Measurements from ENCODE around the gene IRAG1.

The IRAG1 gene

DNA sequence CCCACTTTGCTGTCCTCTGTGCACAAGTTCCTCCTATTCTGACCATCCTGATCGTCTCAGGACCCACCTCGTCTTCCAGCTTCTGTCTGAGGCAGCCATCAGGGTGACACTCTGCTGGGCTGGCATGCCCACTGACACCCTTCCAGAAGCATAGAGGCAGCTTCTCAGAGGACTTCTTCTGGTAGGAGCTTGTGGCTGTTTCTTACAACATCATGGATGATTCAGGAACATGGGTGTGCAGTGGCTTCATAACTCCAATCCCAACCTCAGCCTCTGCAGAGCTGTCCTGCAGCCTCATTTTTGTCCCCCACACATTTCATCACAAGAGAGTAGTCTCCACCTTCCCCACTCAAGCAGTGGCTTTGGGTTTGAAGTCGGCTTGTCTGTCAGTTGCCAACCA is 36.6 kb upstream of the IRAG1 start:
- TF ChIP-seq NFIC (IDR thresholded peaks at IDR 0.05) = no peak
- TF ChIP-seq CEBPB (IDR thresholded peaks at IDR 0.05) = no peak
- no peak for TF ChIP-seq YY1 (IDR thresholded peaks at IDR 0.05; ENCODE audit: low read depth)
- no peak for TF ChIP-seq ZBTB7A (IDR thresholded peaks at IDR 0.05; ENCODE audit: low read depth)
- TF ChIP-seq FOXM1 (IDR thresholded peaks at IDR 0.05; ENCODE audit: borderline replicate concordance, low read depth) = no peak

DNA sequence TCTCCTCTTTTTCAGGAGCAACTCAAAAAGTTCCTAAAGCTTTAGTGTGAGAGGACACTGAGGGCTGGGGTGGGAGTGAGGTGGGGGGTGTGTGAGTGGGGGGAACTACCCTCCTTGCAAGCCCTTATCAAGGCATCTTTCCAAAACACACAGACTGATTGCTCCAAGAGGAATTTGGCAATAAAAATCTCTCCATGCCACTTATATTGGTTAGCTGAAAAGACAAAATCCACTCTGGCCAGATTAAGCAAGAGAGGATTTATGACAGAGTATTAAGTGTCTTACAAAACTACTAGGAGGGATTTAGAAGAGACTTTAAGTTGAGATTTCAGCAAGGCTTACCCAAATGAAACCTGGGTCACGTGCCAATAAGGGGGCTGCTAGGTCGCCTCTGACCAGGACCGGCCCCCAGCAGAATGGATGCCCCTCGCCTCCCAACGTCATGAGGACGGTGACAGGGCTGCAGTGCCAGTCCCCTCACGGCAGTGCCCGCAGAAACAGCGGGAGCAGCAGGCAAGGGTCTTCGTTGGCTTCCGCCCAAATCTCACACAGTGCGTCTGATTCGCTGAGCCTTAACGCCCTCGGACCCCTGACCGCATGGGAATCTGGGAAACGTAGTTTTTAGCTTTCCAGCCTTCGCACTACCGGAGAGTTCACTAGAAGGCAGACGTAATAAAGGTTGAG is 35.4 kb upstream of the IRAG1 start:
- TF ChIP-seq, protein P1, sequence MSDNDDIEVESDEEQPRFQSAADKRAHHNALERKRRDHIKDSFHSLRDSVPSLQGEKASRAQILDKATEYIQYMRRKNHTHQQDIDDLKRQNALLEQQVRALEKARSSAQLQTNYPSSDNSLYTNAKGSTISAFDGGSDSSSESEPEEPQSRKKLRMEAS (IDR thresholded peaks at IDR 0.05) = no peak
- TF ChIP-seq CREB1 (IDR thresholded peaks at IDR 0.05; ENCODE audit: low read depth) (no peak), ZBTB7A (IDR thresholded peaks at IDR 0.05; ENCODE audit: low read depth) (no peak), TEAD4 (IDR thresholded peaks at IDR 0.05) (no peak), EGR1 (IDR thresholded peaks at IDR 0.05) (no peak), CEBPB (IDR thresholded peaks at IDR 0.05) (no peak), YY1 (IDR thresholded peaks at IDR 0.05; ENCODE audit: low read depth) (no peak), FOXM1 (IDR thresholded peaks at IDR 0.05; ENCODE audit: borderline replicate concordance, low read depth) (no peak), TAF1 (IDR thresholded peaks at IDR 0.05; ENCODE audit: low read depth) (no peak)
- TF ChIP-seq, protein P2, sequence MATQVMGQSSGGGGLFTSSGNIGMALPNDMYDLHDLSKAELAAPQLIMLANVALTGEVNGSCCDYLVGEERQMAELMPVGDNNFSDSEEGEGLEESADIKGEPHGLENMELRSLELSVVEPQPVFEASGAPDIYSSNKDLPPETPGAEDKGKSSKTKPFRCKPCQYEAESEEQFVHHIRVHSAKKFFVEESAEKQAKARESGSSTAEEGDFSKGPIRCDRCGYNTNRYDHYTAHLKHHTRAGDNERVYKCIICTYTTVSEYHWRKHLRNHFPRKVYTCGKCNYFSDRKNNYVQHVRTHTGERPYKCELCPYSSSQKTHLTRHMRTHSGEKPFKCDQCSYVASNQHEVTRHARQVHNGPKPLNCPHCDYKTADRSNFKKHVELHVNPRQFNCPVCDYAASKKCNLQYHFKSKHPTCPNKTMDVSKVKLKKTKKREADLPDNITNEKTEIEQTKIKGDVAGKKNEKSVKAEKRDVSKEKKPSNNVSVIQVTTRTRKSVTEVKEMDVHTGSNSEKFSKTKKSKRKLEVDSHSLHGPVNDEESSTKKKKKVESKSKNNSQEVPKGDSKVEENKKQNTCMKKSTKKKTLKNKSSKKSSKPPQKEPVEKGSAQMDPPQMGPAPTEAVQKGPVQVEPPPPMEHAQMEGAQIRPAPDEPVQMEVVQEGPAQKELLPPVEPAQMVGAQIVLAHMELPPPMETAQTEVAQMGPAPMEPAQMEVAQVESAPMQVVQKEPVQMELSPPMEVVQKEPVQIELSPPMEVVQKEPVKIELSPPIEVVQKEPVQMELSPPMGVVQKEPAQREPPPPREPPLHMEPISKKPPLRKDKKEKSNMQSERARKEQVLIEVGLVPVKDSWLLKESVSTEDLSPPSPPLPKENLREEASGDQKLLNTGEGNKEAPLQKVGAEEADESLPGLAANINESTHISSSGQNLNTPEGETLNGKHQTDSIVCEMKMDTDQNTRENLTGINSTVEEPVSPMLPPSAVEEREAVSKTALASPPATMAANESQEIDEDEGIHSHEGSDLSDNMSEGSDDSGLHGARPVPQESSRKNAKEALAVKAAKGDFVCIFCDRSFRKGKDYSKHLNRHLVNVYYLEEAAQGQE (IDR thresholded peaks at IDR 0.05; ENCODE audit: low read depth) = no peak

DNA sequence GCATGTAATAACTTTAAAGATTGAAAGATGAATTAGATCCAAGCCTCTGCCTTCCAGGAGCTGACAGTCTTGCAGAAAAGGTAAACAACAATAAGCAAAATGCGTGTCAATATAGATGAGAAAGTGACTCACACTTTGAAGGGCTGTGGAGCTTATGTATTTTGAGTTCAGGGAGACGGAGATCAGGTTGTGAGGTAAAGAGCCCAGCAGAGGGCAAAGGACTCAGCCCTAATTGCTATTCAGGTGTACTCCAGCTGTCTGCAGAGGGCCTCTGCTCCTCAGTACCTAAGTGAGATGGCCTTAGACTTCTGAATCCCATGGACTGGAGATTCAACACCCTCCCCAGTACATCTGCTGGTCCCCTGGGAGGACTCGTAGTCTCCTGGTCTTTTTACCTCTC is 34.6 kb upstream of the IRAG1 start:
- no peak for TF ChIP-seq TAF1 (IDR thresholded peaks at IDR 0.05; ENCODE audit: low read depth)
- TF ChIP-seq EP300 (IDR thresholded peaks at IDR 0.05; ENCODE audit: borderline replicate concordance) = no peak
- TF ChIP-seq FOXM1 (IDR thresholded peaks at IDR 0.05; ENCODE audit: borderline replicate concordance, low read depth) = no peak
- no peak for TF ChIP-seq TCF12 (IDR thresholded peaks at IDR 0.05; ENCODE audit: low read depth)
- TF ChIP-seq, protein P3, sequence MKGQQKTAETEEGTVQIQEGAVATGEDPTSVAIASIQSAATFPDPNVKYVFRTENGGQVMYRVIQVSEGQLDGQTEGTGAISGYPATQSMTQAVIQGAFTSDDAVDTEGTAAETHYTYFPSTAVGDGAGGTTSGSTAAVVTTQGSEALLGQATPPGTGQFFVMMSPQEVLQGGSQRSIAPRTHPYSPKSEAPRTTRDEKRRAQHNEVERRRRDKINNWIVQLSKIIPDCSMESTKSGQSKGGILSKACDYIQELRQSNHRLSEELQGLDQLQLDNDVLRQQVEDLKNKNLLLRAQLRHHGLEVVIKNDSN (IDR thresholded peaks at IDR 0.05) = no peak
- no peak for TF ChIP-seq CREB1 (IDR thresholded peaks at IDR 0.05; ENCODE audit: low read depth)
- no peak for TF ChIP-seq YY1 (IDR thresholded peaks at IDR 0.05; ENCODE audit: low read depth)
- TF ChIP-seq NFIC (IDR thresholded peaks at IDR 0.05) = no peak
- TF ChIP-seq, protein P1 (IDR thresholded peaks at IDR 0.05) = no peak
- no peak for TF ChIP-seq ZBTB7A (IDR thresholded peaks at IDR 0.05; ENCODE audit: low read depth)
- no peak for TF ChIP-seq TEAD4 (IDR thresholded peaks at IDR 0.05)
- TF ChIP-seq RAD21 (IDR thresholded peaks at IDR 0.05; ENCODE audit: low read depth) = no peak
- TF ChIP-seq, protein P2 (IDR thresholded peaks at IDR 0.05; ENCODE audit: low read depth) = no peak
- no peak for TF ChIP-seq CEBPB (IDR thresholded peaks at IDR 0.05)
- TF ChIP-seq EGR1 (IDR thresholded peaks at IDR 0.05) = no peak

DNA sequence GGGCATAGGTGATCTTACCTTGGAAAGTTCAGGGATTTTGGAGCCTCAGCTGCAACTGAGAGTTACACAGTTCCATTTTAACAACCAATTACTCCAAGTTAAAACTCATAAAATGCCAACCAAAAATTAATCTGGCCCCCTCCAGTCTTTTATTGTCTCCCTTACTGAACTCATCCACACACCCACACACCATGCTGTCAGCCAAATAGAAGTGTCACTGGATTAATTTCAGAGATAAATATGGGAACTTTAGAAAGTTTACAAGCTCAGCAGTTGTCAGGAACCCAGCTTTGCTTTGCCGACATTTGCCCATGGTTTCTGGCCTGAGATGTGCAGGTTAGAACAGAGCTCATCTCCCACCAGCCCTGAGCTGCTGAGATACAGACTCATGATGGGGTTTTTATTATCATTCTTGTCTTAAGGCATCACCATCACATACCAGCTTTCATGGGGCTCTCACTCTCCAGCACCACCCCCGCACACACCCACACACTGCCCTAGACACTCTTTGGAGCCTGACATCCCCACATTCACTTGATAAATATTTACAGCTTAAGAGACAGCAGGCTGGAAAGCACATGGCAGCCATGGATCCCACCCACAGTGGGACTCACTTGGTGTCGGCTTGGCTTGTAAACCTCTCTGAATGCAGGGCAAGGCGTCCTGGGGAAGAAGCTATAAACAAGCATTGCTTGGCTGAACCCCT is 33.7 kb upstream of the IRAG1 start:
- TF ChIP-seq, protein P3 (IDR thresholded peaks at IDR 0.05) = no peak
- TF ChIP-seq NFIC (IDR thresholded peaks at IDR 0.05) = no peak
- TF ChIP-seq, protein P1 (IDR thresholded peaks at IDR 0.05) = no peak
- TF ChIP-seq FOXM1 (IDR thresholded peaks at IDR 0.05; ENCODE audit: borderline replicate concordance, low read depth) = no peak
- no peak for TF ChIP-seq TCF12 (IDR thresholded peaks at IDR 0.05; ENCODE audit: low read depth)
- no peak for TF ChIP-seq RAD21 (IDR thresholded peaks at IDR 0.05; ENCODE audit: low read depth)
- TF ChIP-seq EGR1 (IDR thresholded peaks at IDR 0.05) = no peak
- TF ChIP-seq YY1 (IDR thresholded peaks at IDR 0.05; ENCODE audit: low read depth) = no peak
- no peak for TF ChIP-seq TAF1 (IDR thresholded peaks at IDR 0.05; ENCODE audit: low read depth)
- TF ChIP-seq TEAD4 (IDR thresholded peaks at IDR 0.05) = no peak
- TF ChIP-seq EP300 (IDR thresholded peaks at IDR 0.05; ENCODE audit: borderline replicate concordance) = no peak
- TF ChIP-seq, protein P2 (IDR thresholded peaks at IDR 0.05; ENCODE audit: low read depth) = no peak
- no peak for TF ChIP-seq CEBPB (IDR thresholded peaks at IDR 0.05)
- TF ChIP-seq CREB1 (IDR thresholded peaks at IDR 0.05; ENCODE audit: low read depth) = no peak
